SK-N-SH treated with all-trans-retinoic acid at 6 μM for 48 hours (cell line): ENCODE results near the gene MDGA2.

Source experiments
- ATAC-seq: fragments of 200-7000 bp; cut with Tn5 transposase; 3 replicates; pipeline ENCODE4 v1.9.1; 2020; ENCODE audit warnings: mild to moderate bottlenecking, moderate library complexity
- ARNTL ChIP-seq: fragments of 450-650 bp; formaldehyde crosslinking; IDR thresholded peaks from 2 replicates; pipeline ENCODE4 v1.5.0; 2020; ENCODE audit warnings: low read depth, mild to moderate bottlenecking, moderate library complexity, borderline replicate concordance
- BACH2 ChIP-seq: fragments of 250-450 bp; sonication (Bioruptor Pico); IDR thresholded peaks from 2 replicates; pipeline ENCODE4 v1.9.0; 2021; ENCODE audit warnings: mild to moderate bottlenecking, borderline replicate concordance
- CREB5 ChIP-seq: fragments of 250-450 bp; sonication (Bioruptor Pico); IDR thresholded peaks from 2 replicates; pipeline ENCODE4 v1.5.1; 2020; ENCODE audit warnings: low read depth, mild to moderate bottlenecking, moderate library complexity
- CSDC2 ChIP-seq: fragments of 250-450 bp; sonication (Bioruptor Pico); IDR thresholded peaks from 2 replicates; pipeline ENCODE4 v1.5.0; 2020; ENCODE audit warnings: mild to moderate bottlenecking, moderate library complexity
- ESRRG ChIP-seq: fragments of 250-450 bp; sonication (Bioruptor Pico); IDR thresholded peaks from 2 replicates; pipeline ENCODE4 v1.6.1; 2021; ENCODE audit warnings: mild to moderate bottlenecking
- GLIS3 ChIP-seq: fragments of 250-450 bp; sonication (Bioruptor Pico); IDR thresholded peaks from 2 replicates; pipeline ENCODE4 v1.5.0; 2020; ENCODE audit warnings: mild to moderate bottlenecking, moderate library complexity
- ISL1 ChIP-seq: fragments of 250-450 bp; sonication (Bioruptor Pico); IDR thresholded peaks from 2 replicates; pipeline ENCODE4 v2.1.2; 2022; ENCODE audit warnings: mild to moderate bottlenecking, moderate library complexity
- OSR1 ChIP-seq: fragments of 250-450 bp; sonication (Bioruptor Pico); IDR thresholded peaks from 2 replicates; pipeline ENCODE4 v1.8.0; 2022; ENCODE audit warnings: moderate library complexity, mild to moderate bottlenecking, inconsistent platforms
- PATZ1 ChIP-seq: fragments of 250-450 bp; sonication (Bioruptor Pico); IDR thresholded peaks from 2 replicates; pipeline ENCODE4 v1.8.0; 2020; ENCODE audit warnings: mild to moderate bottlenecking, moderate library complexity, borderline replicate concordance
- PPARA ChIP-seq: fragments of 250-450 bp; sonication (Bioruptor Pico); IDR thresholded peaks from 2 replicates; pipeline ENCODE4 v1.5.0; 2020; ENCODE audit warnings: mild to moderate bottlenecking, borderline replicate concordance
- RARB ChIP-seq: fragments of 250-450 bp; sonication (Bioruptor Pico); IDR thresholded peaks from 2 replicates; pipeline ENCODE4 v1.8.0; 2021; ENCODE audit warnings: mild to moderate bottlenecking, moderate library complexity
- TCF4 ChIP-seq: fragments of 250-450 bp; sonication (Bioruptor Pico); IDR thresholded peaks from 2 replicates; pipeline ENCODE4 v1.8.0; 2021; ENCODE audit warnings: mild to moderate bottlenecking, moderate library complexity, borderline replicate concordance
- TOX ChIP-seq: fragments of 250-450 bp; sonication (Bioruptor Pico); IDR thresholded peaks from 2 replicates; pipeline ENCODE4 v1.8.0; 2021; ENCODE audit warnings: mild to moderate bottlenecking, moderate library complexity, borderline replicate concordance
- ZC3H10 ChIP-seq: fragments of 250-450 bp; sonication (Bioruptor Pico); IDR thresholded peaks from 2 replicates; pipeline ENCODE4 v1.5.1; 2021; ENCODE audit warnings: mild to moderate bottlenecking, moderate library complexity
- ZFP3 ChIP-seq: fragments of 250-450 bp; sonication (Bioruptor Pico); IDR thresholded peaks from 2 replicates; pipeline ENCODE4 v1.5.0; 2020; ENCODE audit warnings: mild to moderate bottlenecking, moderate library complexity
- ZFP30 ChIP-seq: fragments of 450-650 bp; formaldehyde crosslinking; IDR thresholded peaks from 2 replicates; pipeline ENCODE4 v1.5.0; 2022; ENCODE audit warnings: mild to moderate bottlenecking, moderate library complexity
- ZNF565 ChIP-seq: fragments of 450-650 bp; formaldehyde crosslinking; conservative IDR thresholded peaks from 2 replicates; pipeline ENCODE4 v1.5.0; 2020; ENCODE audit warnings: low read depth, mild to moderate bottlenecking, moderate library complexity
- ZNF70 ChIP-seq: fragments of 450-650 bp; formaldehyde crosslinking; IDR thresholded peaks from 2 replicates; pipeline ENCODE4 v1.5.0; 2020; ENCODE audit warnings: mild to moderate bottlenecking, moderate library complexity
- TF ChIP-seq, protein P1 (sequence below): fragments of 250-450 bp; sonication (Bioruptor Pico); IDR thresholded peaks from 2 replicates; pipeline ENCODE4 v1.5.0; 2020; ENCODE audit warnings: mild to moderate bottlenecking, moderate library complexity
- TF ChIP-seq, protein P2 (sequence below): fragments of 250-450 bp; sonication (Bioruptor Pico); IDR thresholded peaks from 2 replicates; pipeline ENCODE4 v1.8.0; 2021; ENCODE audit warnings: low read depth, mild to moderate bottlenecking, moderate library complexity, borderline replicate concordance
- TF ChIP-seq, protein P3 (sequence below): fragments of 250-450 bp; sonication (Bioruptor Pico); IDR thresholded peaks from 2 replicates; pipeline ENCODE4 v1.5.1; 2021; ENCODE audit warnings: mild to moderate bottlenecking, moderate library complexity

MDGA2 gene

DNA sequence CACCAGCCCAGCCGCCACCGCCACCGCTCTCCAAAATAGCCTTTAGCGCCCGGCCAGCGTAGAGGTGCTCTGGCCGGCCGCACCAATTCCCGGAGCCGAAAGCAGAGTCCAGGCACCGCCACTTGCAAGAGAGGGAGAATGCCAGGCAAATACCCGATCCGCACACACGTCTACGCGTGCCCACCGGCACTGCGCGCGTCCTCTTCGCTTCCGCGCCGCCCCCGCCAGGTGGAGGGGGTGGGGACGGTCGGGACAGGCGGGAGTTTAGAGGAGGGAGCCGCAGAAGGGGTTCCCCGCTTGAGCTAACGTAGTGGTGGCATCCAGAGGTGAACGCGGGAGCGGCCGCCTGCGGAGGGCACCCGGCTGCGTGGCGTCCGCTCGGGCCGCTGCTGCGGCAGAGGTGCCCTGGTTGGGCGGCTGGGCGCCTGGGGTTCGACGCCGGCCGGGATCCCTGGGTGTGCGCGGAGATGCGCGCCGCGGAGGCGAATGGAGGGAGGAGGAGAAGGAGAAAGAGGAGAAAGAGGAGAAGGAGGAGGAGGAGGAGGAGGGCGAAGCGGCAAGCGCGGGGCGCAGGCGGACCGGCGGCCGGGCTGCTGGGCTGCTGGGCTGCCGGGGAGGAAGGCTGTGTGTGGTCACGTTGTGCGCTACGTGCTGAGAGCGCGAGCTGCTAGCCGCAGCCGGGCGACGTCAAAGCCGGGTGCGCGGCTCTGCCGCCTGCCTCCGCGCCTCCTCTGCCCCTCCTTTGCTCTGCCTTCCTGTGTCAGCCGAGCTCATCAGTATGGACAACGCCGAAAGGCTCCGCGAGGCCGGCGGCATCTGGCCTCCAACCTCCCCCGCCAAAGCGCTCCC, at the start of gene MDGA2:
MDGA2 (minus strand) TSS at position 140 of the 849 bp plus-strand sequence.
- ATAC-seq, result no peak
- TF ChIP-seq, protein P1, sequence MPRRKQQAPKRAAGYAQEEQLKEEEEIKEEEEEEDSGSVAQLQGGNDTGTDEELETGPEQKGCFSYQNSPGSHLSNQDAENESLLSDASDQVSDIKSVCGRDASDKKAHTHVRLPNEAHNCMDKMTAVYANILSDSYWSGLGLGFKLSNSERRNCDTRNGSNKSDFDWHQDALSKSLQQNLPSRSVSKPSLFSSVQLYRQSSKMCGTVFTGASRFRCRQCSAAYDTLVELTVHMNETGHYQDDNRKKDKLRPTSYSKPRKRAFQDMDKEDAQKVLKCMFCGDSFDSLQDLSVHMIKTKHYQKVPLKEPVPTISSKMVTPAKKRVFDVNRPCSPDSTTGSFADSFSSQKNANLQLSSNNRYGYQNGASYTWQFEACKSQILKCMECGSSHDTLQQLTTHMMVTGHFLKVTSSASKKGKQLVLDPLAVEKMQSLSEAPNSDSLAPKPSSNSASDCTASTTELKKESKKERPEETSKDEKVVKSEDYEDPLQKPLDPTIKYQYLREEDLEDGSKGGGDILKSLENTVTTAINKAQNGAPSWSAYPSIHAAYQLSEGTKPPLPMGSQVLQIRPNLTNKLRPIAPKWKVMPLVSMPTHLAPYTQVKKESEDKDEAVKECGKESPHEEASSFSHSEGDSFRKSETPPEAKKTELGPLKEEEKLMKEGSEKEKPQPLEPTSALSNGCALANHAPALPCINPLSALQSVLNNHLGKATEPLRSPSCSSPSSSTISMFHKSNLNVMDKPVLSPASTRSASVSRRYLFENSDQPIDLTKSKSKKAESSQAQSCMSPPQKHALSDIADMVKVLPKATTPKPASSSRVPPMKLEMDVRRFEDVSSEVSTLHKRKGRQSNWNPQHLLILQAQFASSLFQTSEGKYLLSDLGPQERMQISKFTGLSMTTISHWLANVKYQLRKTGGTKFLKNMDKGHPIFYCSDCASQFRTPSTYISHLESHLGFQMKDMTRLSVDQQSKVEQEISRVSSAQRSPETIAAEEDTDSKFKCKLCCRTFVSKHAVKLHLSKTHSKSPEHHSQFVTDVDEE (CRISPR knock-in tag), result no peak
- TF ChIP-seq PPARA (CRISPR knock-in tag) (no peak), ZFP30 (no peak), ISL1 (CRISPR knock-in tag) (no peak)
- TF ChIP-seq, protein P2, sequence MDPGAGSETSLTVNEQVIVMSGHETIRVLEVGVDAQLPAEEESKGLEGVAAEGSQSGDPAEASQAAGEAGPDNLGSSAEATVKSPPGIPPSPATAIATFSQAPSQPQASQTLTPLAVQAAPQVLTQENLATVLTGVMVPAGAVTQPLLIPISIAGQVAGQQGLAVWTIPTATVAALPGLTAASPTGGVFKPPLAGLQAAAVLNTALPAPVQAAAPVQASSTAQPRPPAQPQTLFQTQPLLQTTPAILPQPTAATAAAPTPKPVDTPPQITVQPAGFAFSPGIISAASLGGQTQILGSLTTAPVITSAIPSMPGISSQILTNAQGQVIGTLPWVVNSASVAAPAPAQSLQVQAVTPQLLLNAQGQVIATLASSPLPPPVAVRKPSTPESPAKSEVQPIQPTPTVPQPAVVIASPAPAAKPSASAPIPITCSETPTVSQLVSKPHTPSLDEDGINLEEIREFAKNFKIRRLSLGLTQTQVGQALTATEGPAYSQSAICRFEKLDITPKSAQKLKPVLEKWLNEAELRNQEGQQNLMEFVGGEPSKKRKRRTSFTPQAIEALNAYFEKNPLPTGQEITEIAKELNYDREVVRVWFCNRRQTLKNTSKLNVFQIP (CRISPR knock-in tag), result no peak

DNA sequence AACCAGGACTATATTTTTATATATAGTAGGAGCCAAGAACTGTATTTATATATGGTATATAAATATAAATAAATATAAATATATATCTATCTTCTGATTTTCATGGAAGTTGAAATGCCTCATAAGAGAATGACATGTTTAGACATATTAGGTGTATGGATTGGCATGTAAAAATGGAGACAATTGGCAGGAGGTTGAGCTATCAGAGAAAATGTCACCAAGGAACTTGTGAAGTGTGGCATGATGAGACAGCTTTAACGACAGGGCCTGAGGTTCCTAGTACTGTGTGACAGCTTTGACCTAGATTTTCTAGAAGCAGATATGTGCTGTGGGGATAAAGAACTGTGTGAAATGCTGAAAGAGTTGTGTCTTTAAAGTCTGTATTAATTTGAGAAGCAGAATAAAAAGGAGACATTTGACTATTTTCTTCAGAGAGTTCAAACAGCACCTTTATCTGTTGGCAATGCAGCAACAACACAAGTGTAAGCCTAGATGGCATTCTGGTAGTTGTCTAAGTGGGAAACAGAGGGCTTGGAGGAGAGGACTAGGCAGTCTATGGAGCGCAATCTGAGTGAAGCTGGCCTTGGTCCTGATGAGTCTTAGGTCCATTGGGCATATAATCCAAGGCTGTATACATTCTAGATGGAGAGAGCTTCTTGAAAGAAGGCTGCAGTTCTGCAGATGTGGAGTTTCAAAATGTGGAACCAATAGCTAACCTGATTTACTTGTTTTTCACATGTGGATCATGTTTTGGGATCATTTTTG, 47.7 kb upstream of the MDGA2 start:
- TF ChIP-seq ZC3H10 (CRISPR knock-in tag), result no peak
- TF ChIP-seq, protein P2 (CRISPR knock-in tag), result no peak
- TF ChIP-seq ZNF565 (CRISPR knock-in tag), result no peak
- no peak for TF ChIP-seq ZNF70 (CRISPR knock-in tag)
- TF ChIP-seq BACH2 (CRISPR knock-in tag), result no peak
- no peak for TF ChIP-seq ZFP30
- TF ChIP-seq CREB5 (CRISPR knock-in tag), result no peak
- TF ChIP-seq GLIS3 (CRISPR knock-in tag), result no peak
- TF ChIP-seq ZFP3, result no peak
- no peak for TF ChIP-seq RARB (CRISPR knock-in tag)
- TF ChIP-seq OSR1 (CRISPR knock-in tag), result no peak
- TF ChIP-seq CSDC2 (CRISPR knock-in tag), result no peak
- no peak for TF ChIP-seq TOX (CRISPR knock-in tag)
- no peak for TF ChIP-seq ESRRG (CRISPR knock-in tag)
- TF ChIP-seq, protein P3, sequence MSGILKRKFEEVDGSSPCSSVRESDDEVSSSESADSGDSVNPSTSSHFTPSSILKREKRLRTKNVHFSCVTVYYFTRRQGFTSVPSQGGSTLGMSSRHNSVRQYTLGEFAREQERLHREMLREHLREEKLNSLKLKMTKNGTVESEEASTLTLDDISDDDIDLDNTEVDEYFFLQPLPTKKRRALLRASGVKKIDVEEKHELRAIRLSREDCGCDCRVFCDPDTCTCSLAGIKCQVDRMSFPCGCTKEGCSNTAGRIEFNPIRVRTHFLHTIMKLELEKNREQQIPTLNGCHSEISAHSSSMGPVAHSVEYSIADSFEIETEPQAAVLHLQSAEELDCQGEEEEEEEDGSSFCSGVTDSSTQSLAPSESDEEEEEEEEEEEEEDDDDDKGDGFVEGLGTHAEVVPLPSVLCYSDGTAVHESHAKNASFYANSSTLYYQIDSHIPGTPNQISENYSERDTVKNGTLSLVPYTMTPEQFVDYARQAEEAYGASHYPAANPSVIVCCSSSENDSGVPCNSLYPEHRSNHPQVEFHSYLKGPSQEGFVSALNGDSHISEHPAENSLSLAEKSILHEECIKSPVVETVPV (CRISPR knock-in tag), result no peak
- no peak for TF ChIP-seq ARNTL
- TF ChIP-seq PATZ1 (CRISPR knock-in tag), result no peak
- no peak for TF ChIP-seq TCF4
- TF ChIP-seq, protein P1 (CRISPR knock-in tag), result no peak
- no peak for ATAC-seq
